GM12878 (cell line): Measurements from ENCODE around the gene ITGB8. TPM values are rescaled to one million over a fixed set of nuclear protein-coding genes. Genes with fewer than 3 reads are reported as not detected.

ENCODE experiments used
- ATAC-seq: fragments of 200-7000 bp; cut with Tn5 transposase; 3 replicates; pipeline ENCODE4 v1.9.1; 2020; ENCODE audit warnings: mild to moderate bottlenecking, moderate library complexity
- BruUV-seq: library from RNA; stranded (reverse); fragments of 400-500 nt; replicated peaks from 2 replicates; lab custom pipeline; 2021; lab: Mats Ljungman, UMichigan
- CTCF ChIA-PET: fragments of 300-600 bp; sonication (Branson Sonifier 250); formaldehyde crosslinking; extraction: SDS; loops from one replicate; lab custom pipeline; 2021; ENCODE audit warnings: inconsistent platforms; lab: Yijun Ruan, JAX
- POLR2A ChIA-PET: fragments of 350-600 bp; formaldehyde crosslinking; extraction: SDS; loops from one replicate; lab custom pipeline; 2021; ENCODE audit warnings: inconsistent platforms; lab: Charles Lee
- RAD21 ChIA-PET: fragments of 300-600 bp; sonication (Branson Sonifier 250); formaldehyde crosslinking; loops from one replicate; lab custom pipeline; 2023; ENCODE audit warnings: antibody characterized with exemption; ENCODE audit not compliant: unreplicated experiment; lab: Charles Lee
- SMC1A ChIA-PET: fragments of 300-600 bp; sonication (Branson Sonifier 250); formaldehyde crosslinking; loops from one replicate; lab custom pipeline; 2023; ENCODE audit not compliant: unreplicated experiment, uncharacterized antibody; lab: Charles Lee
- DNase-seq: peaks from one replicate; pipeline ENCODE4 v3.0.0-alpha.2; 2011; ENCODE audit warnings: low read depth, low spot score
- FAIRE-seq: peaks from 3 replicates; lab custom pipeline; 2011; peaks lifted over from hg19 to GRCh38; lab: Jason Lieb, UNC
- H2AFZ ChIP-seq: 2 replicates; pipeline ENCODE4 v1.6.0; 2011; ENCODE audit warnings: low read depth, low read length, control low read depth; ENCODE audit not compliant: control insufficient read depth
- H3K27ac ChIP-seq: 2 replicates; pipeline ENCODE4 v1.5.1; 2011; ENCODE audit warnings: control low read depth; ENCODE audit not compliant: control insufficient read depth, insufficient read depth
- H3K27me3 ChIP-seq, 2 experiments: replicated peaks in 1 of 2; 2 replicates each; pipeline versions ENCODE4 v1.6.0 to v1.6.1; 2011; ENCODE audit warnings: low read length in 1 of 2; ENCODE audit not compliant: control insufficient read depth in 2 of 2, insufficient read depth in 2 of 2
- H3K36me3 ChIP-seq, 2 experiments: 2 replicates each; pipeline ENCODE4 v1.5.1; 2011; ENCODE audit warnings: low read length in 1 of 2; ENCODE audit not compliant: control insufficient read depth in 2 of 2, insufficient read depth in 2 of 2
- H3K4me1 ChIP-seq: 2 replicates; pipeline ENCODE4 v1.6.1; 2011; ENCODE audit warnings: mild to moderate bottlenecking, low read length, moderate library complexity, mixed read lengths; ENCODE audit not compliant: control insufficient read depth, insufficient read depth
- H3K4me2 ChIP-seq: 2 replicates; pipeline ENCODE4 v1.6.0; 2011; ENCODE audit warnings: control low read depth; ENCODE audit not compliant: control insufficient read depth, insufficient read depth
- H3K4me3 ChIP-seq: fragments of 200-600 bp; sonication (generic); 2 replicates; pipeline ENCODE4 v1.5.1; 2016
- H3K79me2 ChIP-seq: 2 replicates; pipeline ENCODE4 v1.6.0; 2011; ENCODE audit warnings: low read length; ENCODE audit not compliant: control insufficient read depth, insufficient read depth
- H3K9ac ChIP-seq: 2 replicates; pipeline ENCODE4 v1.8.0; 2011; ENCODE audit warnings: low read length, control low read depth, mixed read lengths; ENCODE audit not compliant: control insufficient read depth, insufficient read depth
- H3K9me3 ChIP-seq: replicated peaks from 3 replicates; pipeline ENCODE4 v1.5.1; 2011; ENCODE audit warnings: mild to moderate bottlenecking, low read length; ENCODE audit not compliant: control insufficient read depth, insufficient read depth
- H4K20me1 ChIP-seq: 2 replicates; pipeline ENCODE4 v1.6.0; 2011; ENCODE audit not compliant: control insufficient read depth, insufficient read depth
- CHD1 ChIP-seq: IDR thresholded peaks from 2 replicates; pipeline ENCODE4 v1.6.1; 2012; ENCODE audit warnings: low read depth, low read length, improper control_type of control experiment
- HDAC2 ChIP-seq: fragments of 200-600 bp; sonication (generic); IDR thresholded peaks from 2 replicates; pipeline ENCODE4 v1.6.1; 2017
- IKZF2 ChIP-seq, 2 experiments: fragments of 450-650 bp; IDR thresholded peaks; 2 replicates each; pipeline ENCODE4 v1.6.1; 2017; ENCODE audit warnings: mild to moderate bottlenecking in 2 of 2, moderate library complexity in 2 of 2
- MYB ChIP-seq: fragments of 150-350 bp; IDR thresholded peaks from 2 replicates; pipeline ENCODE4 v1.6.1; 2014; ENCODE audit warnings: mild to moderate bottlenecking, low read depth, low read length, borderline replicate concordance
- PKNOX1 ChIP-seq: fragments of 450-650 bp; IDR thresholded peaks from 2 replicates; pipeline ENCODE4 v1.6.1; 2016; ENCODE audit warnings: mild to moderate bottlenecking
- STAT1 ChIP-seq: fragments of 450-650 bp; conservative IDR thresholded peaks from 2 replicates; pipeline ENCODE4 v1.6.1; 2014; ENCODE audit warnings: antibody characterized with exemption, mild to moderate bottlenecking
- WGBS: methylation state at CpG from one replicate; pipeline ENCODE4 v1.1.6; 2016; ENCODE audit warnings: low lambda C conversion rate; ENCODE audit not compliant: insufficient replicate concordance, insufficient coverage; ENCODE audit errors: missing lambda C conversion rate; 5-methylcytosine and 5-hydroxymethylcytosine counted together
- in situ Hi-C: fragments of 300-500 bp; cut with MboI; formaldehyde crosslinking; loops from 9 replicates; pipeline ENCODE4 v1.14.3; 2018; ENCODE audit warnings: mixed read lengths
- intact Hi-C: fragments of 100-400 bp; cut with micrococcal nuclease; formaldehyde crosslinking; loops from one replicate; pipeline ENCODE4 v1.14.2; 2022; ENCODE audit not compliant: unreplicated experiment
- polyA plus RNA-seq, 11 experiments: library from polyadenylated mRNA; depleted of rRNA in 4 of 11; unstranded in 6 of 11; stranded (reverse) in 5 of 11; fragments of >200 nt; fragmentation: Nextera tagmentation in 4 of 11; fragmentation: Illumina TruSeq in 1 of 11; extraction: Ambion mirVana in 4 of 11; extraction: Trizol in 1 of 11; gene quantifications; 1 replicate in 1 of 11; 2 replicates in 10 of 11; pipeline versions ENCODE4 v1.2.1 to v1.2.3, GENCODE V29; 2011 to 2016; ENCODE audit warnings: inconsistent platforms in 2 of 11, missing spikeins in 2 of 11, low read depth in 1 of 11
- total RNA-seq, 4 experiments: library from RNA; depleted of rRNA in 3 of 4; stranded (reverse); fragments of >200 nt in 3 of 4; fragmentation: Illumina TruSeq in 1 of 4; extraction: Trizol in 1 of 4; gene quantifications; 2 replicates each; pipeline versions ENCODE4 v1.2.1 to v1.2.3, GENCODE V29; 2013 to 2021
- TF ChIP-seq, protein P1 (sequence below): IDR thresholded peaks from 2 replicates; pipeline ENCODE4 v1.6.1; 2012; ENCODE audit warnings: mild to moderate bottlenecking, low read depth, low read length
- TF ChIP-seq, protein P2 (sequence below): fragments of 450-650 bp; IDR thresholded peaks from 2 replicates; pipeline ENCODE4 v1.6.1; 2014; ENCODE audit warnings: mild to moderate bottlenecking

ITGB8 gene
- total and polyA plus RNA-seq, 10 of the 15 experiments (the other 5 are each of a cell fraction or from before 2014, with no cell fraction given) = 0.37 to 26.2 (median 1.5) TPM

- Histone ChIP-seq H2AFZ (no peak overlapping the region), H3K79me2 (no peaks in the 10 kb centered on the region), H3K27me3 (no peaks in the 10 kb centered on the region), H4K20me1 (no peaks in the 10 kb centered on the region), H3K36me3 (peaks cover 0 to 3% of the 10 kb centered on the region in 2 experiments; a peak in 2 of 4 replicates), H3K4me1 (no peaks in the 10 kb centered on the region), H3K4me2 (no peak overlapping the region), H3K9ac (no peak overlapping the region), H3K4me3 (no peak overlapping the region), H3K9me3 (no peaks in the 10 kb centered on the region), H3K27ac (no peak overlapping the region)
- ATAC-seq = no peak
- SMC1A ChIA-PET = interaction anchor here (1.0 kb wide), 2 partner anchors 12 to 70 kb away, joined by 3 to 4 read pairs; no protein-coding TSS in a partner anchor
- 67% methylated on average over 6 of the region's 6 CpGs for WGBS
- TF ChIP-seq IKZF2 (IDR thresholded peaks at IDR 0.05) (no peak), CHD1 (no peak), PKNOX1 (no peak), HDAC2 (no peak), STAT1 (no peak), MYB (no peak)
- TF ChIP-seq, protein P1, sequence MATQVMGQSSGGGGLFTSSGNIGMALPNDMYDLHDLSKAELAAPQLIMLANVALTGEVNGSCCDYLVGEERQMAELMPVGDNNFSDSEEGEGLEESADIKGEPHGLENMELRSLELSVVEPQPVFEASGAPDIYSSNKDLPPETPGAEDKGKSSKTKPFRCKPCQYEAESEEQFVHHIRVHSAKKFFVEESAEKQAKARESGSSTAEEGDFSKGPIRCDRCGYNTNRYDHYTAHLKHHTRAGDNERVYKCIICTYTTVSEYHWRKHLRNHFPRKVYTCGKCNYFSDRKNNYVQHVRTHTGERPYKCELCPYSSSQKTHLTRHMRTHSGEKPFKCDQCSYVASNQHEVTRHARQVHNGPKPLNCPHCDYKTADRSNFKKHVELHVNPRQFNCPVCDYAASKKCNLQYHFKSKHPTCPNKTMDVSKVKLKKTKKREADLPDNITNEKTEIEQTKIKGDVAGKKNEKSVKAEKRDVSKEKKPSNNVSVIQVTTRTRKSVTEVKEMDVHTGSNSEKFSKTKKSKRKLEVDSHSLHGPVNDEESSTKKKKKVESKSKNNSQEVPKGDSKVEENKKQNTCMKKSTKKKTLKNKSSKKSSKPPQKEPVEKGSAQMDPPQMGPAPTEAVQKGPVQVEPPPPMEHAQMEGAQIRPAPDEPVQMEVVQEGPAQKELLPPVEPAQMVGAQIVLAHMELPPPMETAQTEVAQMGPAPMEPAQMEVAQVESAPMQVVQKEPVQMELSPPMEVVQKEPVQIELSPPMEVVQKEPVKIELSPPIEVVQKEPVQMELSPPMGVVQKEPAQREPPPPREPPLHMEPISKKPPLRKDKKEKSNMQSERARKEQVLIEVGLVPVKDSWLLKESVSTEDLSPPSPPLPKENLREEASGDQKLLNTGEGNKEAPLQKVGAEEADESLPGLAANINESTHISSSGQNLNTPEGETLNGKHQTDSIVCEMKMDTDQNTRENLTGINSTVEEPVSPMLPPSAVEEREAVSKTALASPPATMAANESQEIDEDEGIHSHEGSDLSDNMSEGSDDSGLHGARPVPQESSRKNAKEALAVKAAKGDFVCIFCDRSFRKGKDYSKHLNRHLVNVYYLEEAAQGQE = no peak
- TF ChIP-seq, protein P2, sequence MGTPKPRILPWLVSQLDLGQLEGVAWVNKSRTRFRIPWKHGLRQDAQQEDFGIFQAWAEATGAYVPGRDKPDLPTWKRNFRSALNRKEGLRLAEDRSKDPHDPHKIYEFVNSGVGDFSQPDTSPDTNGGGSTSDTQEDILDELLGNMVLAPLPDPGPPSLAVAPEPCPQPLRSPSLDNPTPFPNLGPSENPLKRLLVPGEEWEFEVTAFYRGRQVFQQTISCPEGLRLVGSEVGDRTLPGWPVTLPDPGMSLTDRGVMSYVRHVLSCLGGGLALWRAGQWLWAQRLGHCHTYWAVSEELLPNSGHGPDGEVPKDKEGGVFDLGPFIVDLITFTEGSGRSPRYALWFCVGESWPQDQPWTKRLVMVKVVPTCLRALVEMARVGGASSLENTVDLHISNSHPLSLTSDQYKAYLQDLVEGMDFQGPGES = no peak
- FAIRE-seq = no peak
- BruUV-seq = no TSS peak
- CTCF ChIA-PET = interaction anchor here (0.8 to 5.5 kb wide), 6 partner anchors 11 to 356 kb away, joined by 3 to 23 read pairs (median 4); no protein-coding TSS in a partner anchor
- intact Hi-C loops = loop anchor here (5.0 kb wide), 1 partner anchor 422 kb away; no protein-coding TSS in a partner anchor
- RAD21 ChIA-PET = no interaction called here
- DNase-seq = no peak
- in situ Hi-C loops = no loop called here
- POLR2A ChIA-PET = no interaction called here
These were observed 73.6 kb downstream of the ITGB8 start for GRCh38 chr7:20404320-20404719.
